ENCODE results near the gene PDE4B. TPM values are rescaled to one million over a fixed set of nuclear protein-coding genes. Genes with fewer than 3 reads are reported as not detected.

The PDE4B gene
- polyA plus RNA-seq, 4 donors: 1.1 to 5.2 (median 3.7) TPM

GRCh38 chr1:66364578-66365391 is 572.1 kb downstream of the PDE4B start:
- H3K27ac ChIP-seq (ENCODE audit: low read depth in 1 of 3, low read length in 2 of 3): peak overlapping the region in 1 of 3 donors; percentile 32
- FAIRE-seq (no peak), DNase-seq (no peak)
- no peaks in the 10 kb centered on the region for H3K27me3 ChIP-seq (ENCODE audit: control insufficient read depth in 3 of 3, insufficient read depth in 3 of 3, low read length in 3 of 3)
- H3K36me3 ChIP-seq (ENCODE audit: control insufficient read depth in 3 of 3, insufficient read depth in 2 of 3, low read depth in 1 of 3, low read length in 3 of 3): peaks cover 0 to 7% (median 0%) of the 10 kb centered on the region in 3 donors
- H3K4me1 ChIP-seq (ENCODE audit: control insufficient read depth in 3 of 3, insufficient read depth in 2 of 3, low read depth in 1 of 3, low read length in 2 of 3): no peaks in the 10 kb centered on the region
- no peak overlapping the region for H3K4me3 ChIP-seq (ENCODE audit: low read depth in 1 of 3, low read length in 3 of 3)
- no peaks in the 10 kb centered on the region for H3K9me3 ChIP-seq (ENCODE audit: control insufficient read depth in 2 of 2, insufficient read depth in 1 of 2, low read depth in 1 of 2, low read length in 1 of 2)
- 55 to 88% (median 79%) methylated on average over 2 of the region's 2 CpGs for WGBS, 3 donors

GRCh38 chr1:66365635-66366034 is 572.9 kb downstream of the PDE4B start:
- Histone ChIP-seq H3K9me3 (ENCODE audit: control insufficient read depth in 2 of 2, insufficient read depth in 1 of 2, low read depth in 1 of 2, low read length in 1 of 2) (no peaks in the 10 kb centered on the region), H3K4me1 (ENCODE audit: control insufficient read depth in 3 of 3, insufficient read depth in 2 of 3, low read depth in 1 of 3, low read length in 2 of 3) (no peaks in the 10 kb centered on the region), H3K27ac (ENCODE audit: low read depth in 1 of 3, low read length in 2 of 3) (peak overlapping the region in 1 of 3 donors; percentile 37), H3K4me3 (ENCODE audit: low read depth in 1 of 3, low read length in 3 of 3) (no peak overlapping the region), H3K27me3 (ENCODE audit: control insufficient read depth in 3 of 3, insufficient read depth in 3 of 3, low read length in 3 of 3) (no peaks in the 10 kb centered on the region), H3K36me3 (ENCODE audit: control insufficient read depth in 3 of 3, insufficient read depth in 2 of 3, low read depth in 1 of 3, low read length in 3 of 3) (peaks cover 0 to 7% (median 0%) of the 10 kb centered on the region in 3 donors)
- DNase-seq (no peak), FAIRE-seq (no peak)
- WGBS, 3 donors: 78 to 83% (median 83%) methylated on average over 3 of the region's 3 CpGs

GRCh38 chr1:66366634-66367033 is 573.9 kb downstream of the PDE4B start:
- no peaks in the 10 kb centered on the region for H3K9me3 ChIP-seq (ENCODE audit: control insufficient read depth in 2 of 2, insufficient read depth in 1 of 2, low read depth in 1 of 2, low read length in 1 of 2)
- H3K27ac ChIP-seq (ENCODE audit: low read depth in 1 of 3, low read length in 2 of 3): no peak overlapping the region
- H3K4me3 ChIP-seq (ENCODE audit: low read depth in 1 of 3, low read length in 3 of 3): no peak overlapping the region
- H3K36me3 ChIP-seq (ENCODE audit: control insufficient read depth in 3 of 3, insufficient read depth in 2 of 3, low read depth in 1 of 3, low read length in 3 of 3): peaks cover 0 to 7% (median 0%) of the 10 kb centered on the region in 3 donors
- H3K4me1 ChIP-seq (ENCODE audit: control insufficient read depth in 3 of 3, insufficient read depth in 2 of 3, low read depth in 1 of 3, low read length in 2 of 3): peaks cover 0 to 4% (median 0%) of the 10 kb centered on the region in 3 donors
- no peaks in the 10 kb centered on the region for H3K27me3 ChIP-seq (ENCODE audit: control insufficient read depth in 3 of 3, insufficient read depth in 3 of 3, low read length in 3 of 3)
- no peak for FAIRE-seq
- no peak for DNase-seq

GRCh38 chr1:66367369-66367768 is 574.7 kb downstream of the PDE4B start:
- Histone ChIP-seq H3K36me3 (ENCODE audit: control insufficient read depth in 3 of 3, insufficient read depth in 2 of 3, low read depth in 1 of 3, low read length in 3 of 3) (no peaks in the 10 kb centered on the region), H3K27me3 (ENCODE audit: control insufficient read depth in 3 of 3, insufficient read depth in 3 of 3, low read length in 3 of 3) (no peaks in the 10 kb centered on the region), H3K27ac (ENCODE audit: low read depth in 1 of 3, low read length in 2 of 3) (no peak overlapping the region), H3K4me3 (ENCODE audit: low read depth in 1 of 3, low read length in 3 of 3) (no peak overlapping the region), H3K9me3 (ENCODE audit: control insufficient read depth in 2 of 2, insufficient read depth in 1 of 2, low read depth in 1 of 2, low read length in 1 of 2) (no peaks in the 10 kb centered on the region), H3K4me1 (ENCODE audit: control insufficient read depth in 3 of 3, insufficient read depth in 2 of 3, low read depth in 1 of 3, low read length in 2 of 3) (peaks cover 0 to 4% (median 0%) of the 10 kb centered on the region in 3 donors)
- DNase-seq (no peak), FAIRE-seq (no peak)

- WGBS, 3 donors: 64 to 89% (median 83%) methylated on average over 5 of the region's 5 CpGs
- H3K36me3 ChIP-seq (ENCODE audit: control insufficient read depth in 3 of 3, insufficient read depth in 2 of 3, low read depth in 1 of 3, low read length in 3 of 3): peaks cover 0 to 3% (median 0%) of the 10 kb centered on the region in 3 donors
These were observed 575.6 kb downstream of the PDE4B start for GRCh38 chr1:66368261-66368660.

GRCh38 chr1:66370462-66370971 is 577.8 kb downstream of the PDE4B start:
- no peak overlapping the region for H3K4me3 ChIP-seq (ENCODE audit: low read depth in 1 of 3, low read length in 3 of 3)
- no peaks in the 10 kb centered on the region for H3K9me3 ChIP-seq (ENCODE audit: control insufficient read depth in 2 of 2, insufficient read depth in 1 of 2, low read depth in 1 of 2, low read length in 1 of 2)
- DNase-seq: no peak
- peak overlapping the region in 1 of 3 donors; percentile 21 for H3K27ac ChIP-seq (ENCODE audit: low read depth in 1 of 3, low read length in 2 of 3)
- FAIRE-seq: no peak
- peaks cover 0 to 10% (median 0%) of the 10 kb centered on the region in 3 donors for H3K4me1 ChIP-seq (ENCODE audit: control insufficient read depth in 3 of 3, insufficient read depth in 2 of 3, low read depth in 1 of 3, low read length in 2 of 3)
- H3K27me3 ChIP-seq (ENCODE audit: control insufficient read depth in 3 of 3, insufficient read depth in 3 of 3, low read length in 3 of 3): no peaks in the 10 kb centered on the region
- peaks cover 0 to 3% (median 0%) of the 10 kb centered on the region in 3 donors for H3K36me3 ChIP-seq (ENCODE audit: control insufficient read depth in 3 of 3, insufficient read depth in 2 of 3, low read depth in 1 of 3, low read length in 3 of 3)
- WGBS, 3 donors: 68 to 78% (median 73%) methylated on average over 4 of the region's 4 CpGs

More at GRCh38 chr1:66368261-66368660, 575.6 kb downstream of the PDE4B start:
- H3K27ac ChIP-seq (ENCODE audit: low read depth in 1 of 3, low read length in 2 of 3): no peak overlapping the region
- H3K4me1 ChIP-seq (ENCODE audit: control insufficient read depth in 3 of 3, insufficient read depth in 2 of 3, low read depth in 1 of 3, low read length in 2 of 3): peaks cover 0 to 4% (median 0%) of the 10 kb centered on the region in 3 donors
- FAIRE-seq: no peak
- no peaks in the 10 kb centered on the region for H3K9me3 ChIP-seq (ENCODE audit: control insufficient read depth in 2 of 2, insufficient read depth in 1 of 2, low read depth in 1 of 2, low read length in 1 of 2)
- H3K4me3 ChIP-seq (ENCODE audit: low read depth in 1 of 3, low read length in 3 of 3): no peak overlapping the region
- no peak for DNase-seq
- H3K27me3 ChIP-seq (ENCODE audit: control insufficient read depth in 3 of 3, insufficient read depth in 3 of 3, low read length in 3 of 3): no peaks in the 10 kb centered on the region

GRCh38 chr1:66371233-66372005 is 578.7 kb downstream of the PDE4B start:
- WGBS, 3 donors: 56 to 75% (median 69%) methylated on average over 7 of the region's 7 CpGs

GRCh38 chr1:66372522-66373101 is 579.9 kb downstream of the PDE4B start:
- peak overlapping the region in 2 of 3 donors; percentile 28 to 70 for H3K27ac ChIP-seq (ENCODE audit: low read depth in 1 of 3, low read length in 2 of 3)
- 66 to 87% (median 73%) methylated on average over 6 of the region's 6 CpGs for WGBS, 3 donors

More at GRCh38 chr1:66371233-66372005, 578.7 kb downstream of the PDE4B start:
- no peaks in the 10 kb centered on the region for H3K9me3 ChIP-seq (ENCODE audit: control insufficient read depth in 2 of 2, insufficient read depth in 1 of 2, low read depth in 1 of 2, low read length in 1 of 2)
- H3K4me1 ChIP-seq (ENCODE audit: control insufficient read depth in 3 of 3, insufficient read depth in 2 of 3, low read depth in 1 of 3, low read length in 2 of 3): peaks cover 0 to 12% (median 0%) of the 10 kb centered on the region in 3 donors
- FAIRE-seq (no peak), DNase-seq (no peak)
- peaks cover 0 to 3% (median 0%) of the 10 kb centered on the region in 3 donors for H3K36me3 ChIP-seq (ENCODE audit: control insufficient read depth in 3 of 3, insufficient read depth in 2 of 3, low read depth in 1 of 3, low read length in 3 of 3)
- peak overlapping the region in 2 of 3 donors; percentile 8 to 20 for H3K27ac ChIP-seq (ENCODE audit: low read depth in 1 of 3, low read length in 2 of 3)
- no peaks in the 10 kb centered on the region for H3K27me3 ChIP-seq (ENCODE audit: control insufficient read depth in 3 of 3, insufficient read depth in 3 of 3, low read length in 3 of 3)
- H3K4me3 ChIP-seq (ENCODE audit: low read depth in 1 of 3, low read length in 3 of 3): no peak overlapping the region

More at GRCh38 chr1:66372522-66373101, 579.9 kb downstream of the PDE4B start:
- no peak overlapping the region for H3K4me3 ChIP-seq (ENCODE audit: low read depth in 1 of 3, low read length in 3 of 3)
- no peak for FAIRE-seq
- H3K27me3 ChIP-seq (ENCODE audit: control insufficient read depth in 3 of 3, insufficient read depth in 3 of 3, low read length in 3 of 3): no peaks in the 10 kb centered on the region
- no peaks in the 10 kb centered on the region for H3K9me3 ChIP-seq (ENCODE audit: control insufficient read depth in 2 of 2, insufficient read depth in 1 of 2, low read depth in 1 of 2, low read length in 1 of 2)
- H3K36me3 ChIP-seq (ENCODE audit: control insufficient read depth in 3 of 3, insufficient read depth in 2 of 3, low read depth in 1 of 3, low read length in 3 of 3): peaks cover 0 to 3% (median 0%) of the 10 kb centered on the region in 3 donors
- no peak for DNase-seq
- H3K4me1 ChIP-seq (ENCODE audit: control insufficient read depth in 3 of 3, insufficient read depth in 2 of 3, low read depth in 1 of 3, low read length in 2 of 3): peaks cover 0 to 12% (median 0%) of the 10 kb centered on the region in 3 donors
